ENCODE measurements around the gene MALT1. TPM values are rescaled to one million over a fixed set of nuclear protein-coding genes. Genes with fewer than 3 reads are reported as not detected.

Gene MALT1
- polyA plus RNA-seq, 2 of the 4 experiments (the other 2 are of a cell fraction) = 30.7 to 34.0 TPM

DNA sequence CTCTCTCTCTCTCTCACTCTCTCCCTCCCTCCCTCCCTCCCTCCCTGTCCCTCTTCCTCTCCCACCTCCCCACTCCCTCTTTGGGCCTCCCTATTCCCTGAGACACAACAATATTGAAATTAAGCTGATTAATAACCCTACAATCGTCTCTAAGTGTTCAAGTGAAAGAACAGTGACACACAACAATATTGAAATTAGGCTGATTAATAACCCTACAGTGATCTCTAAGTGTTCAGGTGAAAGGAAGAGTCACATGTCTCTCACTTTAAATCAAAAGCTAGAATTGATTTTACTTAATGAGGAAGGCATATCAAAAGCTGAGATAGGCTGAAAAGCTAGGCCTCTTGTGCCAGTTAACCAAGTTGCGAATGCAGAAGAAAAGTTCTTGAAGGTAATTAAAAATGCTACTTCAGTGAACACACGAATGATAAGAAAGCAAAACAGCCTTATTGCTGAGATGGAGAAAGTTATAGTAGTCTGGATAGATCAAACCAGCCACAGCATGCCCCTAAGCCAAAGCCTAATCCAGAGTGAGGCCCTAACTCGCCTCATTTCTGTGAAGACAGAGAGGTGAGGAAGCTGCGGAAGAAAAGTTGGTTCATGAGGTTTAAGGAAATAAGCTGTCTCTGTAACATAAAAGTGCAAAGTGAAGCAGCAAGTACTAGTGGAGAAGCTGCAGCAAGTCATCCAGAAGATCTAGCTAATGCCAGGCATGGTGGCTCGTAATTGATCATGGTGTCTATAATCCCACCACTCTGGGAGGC, 21.3 kb downstream of the MALT1 start:
- H3K4me3 ChIP-seq = no peak overlapping the region
- DNase-seq (ENCODE audit: low read depth in 1 of 2, low spot score in 1 of 2) (no peak), ATAC-seq (no peak), FAIRE-seq (no peak)
- H3K4me1 ChIP-seq = no peaks in the 10 kb centered on the region
- TF ChIP-seq POLR2AphosphoS2 (conservative IDR thresholded peaks at IDR 0.05; ENCODE audit: low read length) = no peak
- TF ChIP-seq HEYL (CRISPR knock-in tag; IDR thresholded peaks at IDR 0.05) = no peak
- no peak for TF ChIP-seq SREBF2 (IDR thresholded peaks at IDR 0.05)
- TF ChIP-seq MAFK (IDR thresholded peaks at IDR 0.05; ENCODE audit: partially characterized antibody) = no peak
- no peak for TF ChIP-seq ZSCAN20 (CRISPR knock-in tag; IDR thresholded peaks at IDR 0.05)
- no peak for TF ChIP-seq HOXB5 (CRISPR knock-in tag; IDR thresholded peaks at IDR 0.05)
- TF ChIP-seq, protein P1, sequence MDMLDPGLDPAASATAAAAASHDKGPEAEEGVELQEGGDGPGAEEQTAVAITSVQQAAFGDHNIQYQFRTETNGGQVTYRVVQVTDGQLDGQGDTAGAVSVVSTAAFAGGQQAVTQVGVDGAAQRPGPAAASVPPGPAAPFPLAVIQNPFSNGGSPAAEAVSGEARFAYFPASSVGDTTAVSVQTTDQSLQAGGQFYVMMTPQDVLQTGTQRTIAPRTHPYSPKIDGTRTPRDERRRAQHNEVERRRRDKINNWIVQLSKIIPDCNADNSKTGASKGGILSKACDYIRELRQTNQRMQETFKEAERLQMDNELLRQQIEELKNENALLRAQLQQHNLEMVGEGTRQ (IDR thresholded peaks at IDR 0.05) = no peak
- no peak for TF ChIP-seq RARB (CRISPR knock-in tag; IDR thresholded peaks at IDR 0.05)
- no peak for TF ChIP-seq SMC3 (IDR thresholded peaks at IDR 0.05)
- TF ChIP-seq JUNB (IDR thresholded peaks at IDR 0.05) = no peak
- TF ChIP-seq KDM5A (IDR thresholded peaks at IDR 0.05) = no peak
- TF ChIP-seq, protein P2, sequence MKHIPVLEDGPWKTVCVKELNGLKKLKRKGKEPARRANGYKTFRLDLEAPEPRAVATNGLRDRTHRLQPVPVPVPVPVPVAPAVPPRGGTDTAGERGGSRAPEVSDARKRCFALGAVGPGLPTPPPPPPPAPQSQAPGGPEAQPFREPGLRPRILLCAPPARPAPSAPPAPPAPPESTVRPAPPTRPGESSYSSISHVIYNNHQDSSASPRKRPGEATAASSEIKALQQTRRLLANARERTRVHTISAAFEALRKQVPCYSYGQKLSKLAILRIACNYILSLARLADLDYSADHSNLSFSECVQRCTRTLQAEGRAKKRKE (CRISPR knock-in tag; IDR thresholded peaks at IDR 0.05; ENCODE audit: low read depth) = no peak
- TF ChIP-seq RNF2 (IDR thresholded peaks at IDR 0.05; ENCODE audit: borderline replicate concordance, low read depth) = no peak
- TF ChIP-seq ZNF302 (CRISPR knock-in tag; IDR thresholded peaks at IDR 0.05) = no peak
- no peak for TF ChIP-seq NPAS2 (CRISPR knock-in tag; IDR thresholded peaks at IDR 0.05; ENCODE audit: borderline replicate concordance)
- 93% methylated on average over 6 of the region's 6 CpGs for WGBS (ENCODE audit: missing lambda C conversion rate)
- no peaks in the 10 kb centered on the region for H3K9me3 ChIP-seq
- ChIA-PET POLR2A (no interaction called here), CTCF (interaction anchor here (1.0 kb wide), 1 partner anchor 71 kb away, joined by 3 read pairs; no protein-coding TSS in a partner anchor)
- H3K27ac ChIP-seq = no peak overlapping the region
- H3K4me2 ChIP-seq = no peak overlapping the region

DNA sequence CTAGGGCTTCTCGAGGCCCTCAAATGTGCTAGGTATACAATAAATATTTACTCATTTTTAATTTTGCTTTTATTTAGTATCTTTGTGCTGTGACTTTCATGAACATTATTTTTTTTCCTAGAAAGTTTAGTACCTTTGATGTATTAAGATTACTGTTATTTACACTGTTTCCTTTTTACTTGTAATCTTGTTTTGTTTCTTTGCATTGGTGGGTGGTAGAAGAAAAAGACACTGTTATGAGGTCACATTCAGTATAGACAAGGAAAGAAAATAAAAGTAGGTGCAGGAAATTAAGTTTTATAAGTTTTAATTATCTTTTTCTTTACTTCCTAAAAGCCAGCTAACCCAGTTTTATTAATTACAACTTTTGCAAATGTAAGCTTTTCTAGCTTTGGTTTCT, 23.0 kb downstream of the MALT1 start:
- Histone ChIP-seq H3K9me3 (no peaks in the 10 kb centered on the region), H3K27ac (no peak overlapping the region), H3K4me2 (no peak overlapping the region), H3K4me1 (no peaks in the 10 kb centered on the region), H3K4me3 (no peak overlapping the region)
- DNase-seq (ENCODE audit: low read depth in 1 of 2, low spot score in 1 of 2) (no peak), FAIRE-seq (no peak), ATAC-seq (no peak)
- ChIA-PET CTCF (no interaction called here), POLR2A (no interaction called here)
- WGBS (ENCODE audit: missing lambda C conversion rate) = 71% methylated on average over 1 of the region's 1 CpG
- TF ChIP-seq RFX5 (IDR thresholded peaks at IDR 0.05) (no peak), POLR2A (IDR thresholded peaks at IDR 0.05; ENCODE audit: low read length) (no peak), RCOR1 (IDR thresholded peaks at IDR 0.05; ENCODE audit: low read depth, low read length) (no peak), CBX2 (IDR thresholded peaks at IDR 0.05; ENCODE audit: borderline replicate concordance, low read depth) (no peak), KDM5A (IDR thresholded peaks at IDR 0.05) (no peak), RAD21 (conservative IDR thresholded peaks at IDR 0.05 in 1 of 2, IDR thresholded peaks at IDR 0.05 in 1 of 2) (no peak), TFCP2L1 (CRISPR knock-in tag; IDR thresholded peaks at IDR 0.05) (no peak), RARB (CRISPR knock-in tag; IDR thresholded peaks at IDR 0.05) (no peak), NR3C1 (IDR thresholded peaks at IDR 0.05) (no peak), BHLHE40 (IDR thresholded peaks at IDR 0.05; ENCODE audit: low read depth, low read length) (no peak), CBX8 (IDR thresholded peaks at IDR 0.05) (no peak)
- TF ChIP-seq, protein P3, sequence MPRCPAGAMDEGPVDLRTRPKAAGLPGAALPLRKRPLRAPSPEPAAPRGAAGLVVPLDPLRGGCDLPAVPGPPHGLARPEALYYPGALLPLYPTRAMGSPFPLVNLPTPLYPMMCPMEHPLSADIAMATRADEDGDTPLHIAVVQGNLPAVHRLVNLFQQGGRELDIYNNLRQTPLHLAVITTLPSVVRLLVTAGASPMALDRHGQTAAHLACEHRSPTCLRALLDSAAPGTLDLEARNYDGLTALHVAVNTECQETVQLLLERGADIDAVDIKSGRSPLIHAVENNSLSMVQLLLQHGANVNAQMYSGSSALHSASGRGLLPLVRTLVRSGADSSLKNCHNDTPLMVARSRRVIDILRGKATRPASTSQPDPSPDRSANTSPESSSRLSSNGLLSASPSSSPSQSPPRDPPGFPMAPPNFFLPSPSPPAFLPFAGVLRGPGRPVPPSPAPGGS (IDR thresholded peaks at IDR 0.05) = no peak
- TF ChIP-seq, protein P1 (IDR thresholded peaks at IDR 0.05) = no peak
- TF ChIP-seq, protein P4, sequence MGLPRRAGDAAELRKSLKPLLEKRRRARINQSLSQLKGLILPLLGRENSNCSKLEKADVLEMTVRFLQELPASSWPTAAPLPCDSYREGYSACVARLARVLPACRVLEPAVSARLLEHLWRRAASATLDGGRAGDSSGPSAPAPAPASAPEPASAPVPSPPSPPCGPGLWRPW (IDR thresholded peaks at IDR 0.05) = no peak

Measured in A549 (cell line).